Measurements from ENCODE around the gene TMC7.

GRCh38 chr16:19011169-19011731 is 27.5 kb downstream of the TMC7 start:
- TF ChIP-seq RFX5 (IDR thresholded peaks at IDR 0.05; ENCODE audit: borderline replicate concordance, low read depth, low read length) = no peak
- TF ChIP-seq ZNF274 (IDR thresholded peaks at IDR 0.05; ENCODE audit: borderline replicate concordance, extremely low read depth, low read length) = no peak
- no peak for TF ChIP-seq ATF3 (IDR thresholded peaks at IDR 0.05; ENCODE audit: insufficient read depth, low read depth, low read length)
- TF ChIP-seq SP1 (IDR thresholded peaks at IDR 0.05; ENCODE audit: low read depth, low read length) = no peak
- no peak for TF ChIP-seq CHD1 (IDR thresholded peaks at IDR 0.05; ENCODE audit: low read depth, low read length)
- no peak for TF ChIP-seq CTCF (IDR thresholded peaks at IDR 0.05; ENCODE audit: control extremely low read depth in 1 of 3, insufficient read depth in 1 of 3, low read depth in 1 of 3, low read length in 3 of 3)
- TF ChIP-seq TEAD4 (IDR thresholded peaks at IDR 0.05; ENCODE audit: low read depth, low read length) = no peak
- TF ChIP-seq EZH2 (IDR thresholded peaks at IDR 0.05; ENCODE audit: low read depth, low read length, severe bottlenecking) = no peak
- TF ChIP-seq POLR2AphosphoS5 (IDR thresholded peaks at IDR 0.05; ENCODE audit: low read depth, low read length) = no peak
- no peak for TF ChIP-seq RAD21 (IDR thresholded peaks at IDR 0.05 in 1 of 2, conservative IDR thresholded peaks at IDR 0.05 in 1 of 2; ENCODE audit: low read depth in 2 of 2, low read length in 2 of 2)
- no peak for TF ChIP-seq POLR2A (IDR thresholded peaks at IDR 0.05; ENCODE audit: control extremely low read depth in 1 of 2, low read depth in 2 of 2, low read length in 2 of 2)

Measured in H1 (cell line).